Measurements from ENCODE around the gene ATXN1. TPM values are rescaled to one million over a fixed set of nuclear protein-coding genes. Genes with fewer than 3 reads are reported as not detected.
A peak's percentile ranks its signal among the peaks of the same experiment; 100 is the strongest.
"Not testable (repeated sequence)": the region's sequence is repeated elsewhere in the genome, so short reads cannot be mapped to it uniquely, and the experiment has no call there.

ATXN1 gene
- polyA plus RNA-seq, 3 donors from 2014 or later, result 6.9 to 14.7 (median 8.0) TPM

GRCh38 chr6:16408766-16409165 lies 352.5 kb downstream of the ATXN1 start:
- H3K4me3 Mint-ChIP-seq, result no peak overlapping the region
- peaks cover under 1 to 10% (median 9%) of the 10 kb centered on the region in 3 donors for H3K36me3 Mint-ChIP-seq
- H3K27ac Mint-ChIP-seq, result no peak overlapping the region
- DNase-seq, result no peak
- peaks cover 0 to 3% (median 0%) of the 10 kb centered on the region in 3 donors for H3K27me3 Mint-ChIP-seq (ENCODE audit: low read depth in 3 of 3)
- H3K9me3 Mint-ChIP-seq, result no peaks in the 10 kb centered on the region
- H3K4me1 Mint-ChIP-seq, result peaks cover 17 to 29% of the 10 kb centered on the region in 2 donors

GRCh38 chr6:16406966-16407365 lies 354.3 kb downstream of the ATXN1 start:
- H3K4me1 Mint-ChIP-seq, result peaks cover 19 to 24% of the 10 kb centered on the region in 2 donors
- no peak overlapping the region for H3K4me3 Mint-ChIP-seq
- peaks cover 3 to 16% (median 14%) of the 10 kb centered on the region in 3 donors for H3K36me3 Mint-ChIP-seq
- H3K9me3 Mint-ChIP-seq, result no peaks in the 10 kb centered on the region
- peaks cover 0 to 2% (median 2%) of the 10 kb centered on the region in 3 donors for H3K27me3 Mint-ChIP-seq (ENCODE audit: low read depth in 3 of 3)
- DNase-seq, result no peak
- peak overlapping the region in 1 of 6 donors; percentile 47 for H3K27ac Mint-ChIP-seq

GRCh38 chr6:16406538-16406937 lies 354.7 kb downstream of the ATXN1 start:
- Mint-ChIP-seq H3K36me3 (peaks cover 6 to 19% (median 14%) of the 10 kb centered on the region in 3 donors), H3K27ac (peak overlapping the region in 2 of 6 donors; percentile 20 to 47), H3K4me1 (peaks cover 19 to 24% of the 10 kb centered on the region in 2 donors)
- H3K27me3 Mint-ChIP-seq (ENCODE audit: low read depth in 3 of 3); H3K9me3 Mint-ChIP-seq; H3K4me3 Mint-ChIP-seq; DNase-seq: not testable (repeated sequence)

GRCh38 chr6:16405375-16405774 lies 355.9 kb downstream of the ATXN1 start:
- DNase-seq, result no peak
- peaks cover 0 to 2% (median 2%) of the 10 kb centered on the region in 3 donors for H3K27me3 Mint-ChIP-seq (ENCODE audit: low read depth in 3 of 3)
- H3K4me1 Mint-ChIP-seq, result peaks cover 19 to 24% of the 10 kb centered on the region in 2 donors
- no peaks in the 10 kb centered on the region for H3K9me3 Mint-ChIP-seq
- H3K27ac Mint-ChIP-seq, result no peak overlapping the region
- H3K4me3 Mint-ChIP-seq, result no peak overlapping the region
- peaks cover 6 to 21% (median 14%) of the 10 kb centered on the region in 3 donors for H3K36me3 Mint-ChIP-seq

- Mint-ChIP-seq H3K27me3 (ENCODE audit: low read depth in 3 of 3) (peaks cover 0 to 2% (median 2%) of the 10 kb centered on the region in 3 donors), H3K9me3 (no peaks in the 10 kb centered on the region), H3K4me3 (peak overlapping the region in 1 of 5 donors; percentile 44), H3K27ac (peak overlapping the region in 2 of 6 donors; percentile 3 to 80), H3K36me3 (peaks cover 6 to 21% (median 14%) of the 10 kb centered on the region in 3 donors), H3K4me1 (peaks cover 15 to 19% of the 10 kb centered on the region in 2 donors)
- peak in 2 of 3 donors; percentile 9 to 37 for DNase-seq
Observed at GRCh38 chr6:16404456-16404855, 356.8 kb downstream of the ATXN1 start.

- DNase-seq, result no peak
- Mint-ChIP-seq H3K36me3 (peaks cover 6 to 21% (median 14%) of the 10 kb centered on the region in 3 donors), H3K9me3 (no peaks in the 10 kb centered on the region), H3K4me1 (peaks cover 15 to 18% of the 10 kb centered on the region in 2 donors), H3K27ac (peak overlapping the region in 3 of 6 donors; percentile 3 to 38 (median 12)), H3K4me3 (no peak overlapping the region), H3K27me3 (ENCODE audit: low read depth in 3 of 3) (peaks cover 0 to 2% (median 2%) of the 10 kb centered on the region in 3 donors)
Observed at GRCh38 chr6:16403831-16404230, 357.4 kb downstream of the ATXN1 start.

GRCh38 chr6:16402581-16402900 lies 358.7 kb downstream of the ATXN1 start:
- Mint-ChIP-seq H3K4me1 (peaks cover 15 to 18% of the 10 kb centered on the region in 2 donors), H3K36me3 (peaks cover 6 to 16% (median 6%) of the 10 kb centered on the region in 3 donors), H3K27ac (no peak overlapping the region), H3K27me3 (ENCODE audit: low read depth in 3 of 3) (peaks cover 0 to 2% (median 2%) of the 10 kb centered on the region in 3 donors), H3K4me3 (no peak overlapping the region), H3K9me3 (no peaks in the 10 kb centered on the region)
- DNase-seq, result no peak

- Mint-ChIP-seq H3K4me3 (no peak overlapping the region), H3K9me3 (no peaks in the 10 kb centered on the region), H3K4me1 (peaks cover 15 to 18% of the 10 kb centered on the region in 2 donors), H3K27me3 (ENCODE audit: low read depth in 3 of 3) (peaks cover 0 to 2% (median 2%) of the 10 kb centered on the region in 3 donors), H3K36me3 (peaks cover 5 to 11% (median 6%) of the 10 kb centered on the region in 3 donors), H3K27ac (peak overlapping the region in 1 of 6 donors; percentile 72)
- no peak for DNase-seq
Observed at GRCh38 chr6:16400248-16400760, 361.0 kb downstream of the ATXN1 start.

GRCh38 chr6:16399695-16400094 lies 361.6 kb downstream of the ATXN1 start:
- H3K9me3 Mint-ChIP-seq, result no peaks in the 10 kb centered on the region
- H3K36me3 Mint-ChIP-seq, result peaks cover 5 to 11% (median 6%) of the 10 kb centered on the region in 3 donors
- peaks cover 11 to 12% of the 10 kb centered on the region in 2 donors for H3K4me1 Mint-ChIP-seq
- H3K27me3 Mint-ChIP-seq (ENCODE audit: low read depth in 3 of 3), result peaks cover 0 to 2% (median 2%) of the 10 kb centered on the region in 3 donors
- no peak overlapping the region for H3K27ac Mint-ChIP-seq
- no peak for DNase-seq
- no peak overlapping the region for H3K4me3 Mint-ChIP-seq

- Mint-ChIP-seq H3K4me1 (peaks cover 6% of the 10 kb centered on the region in 2 donors), H3K9me3 (no peaks in the 10 kb centered on the region), H3K4me3 (no peak overlapping the region), H3K27me3 (ENCODE audit: low read depth in 3 of 3) (peaks cover 0 to 2% (median 0%) of the 10 kb centered on the region in 3 donors), H3K27ac (no peak overlapping the region), H3K36me3 (peaks cover 5 to 11% (median 6%) of the 10 kb centered on the region in 3 donors)
- DNase-seq, result no peak
Observed at GRCh38 chr6:16399158-16399557, 362.1 kb downstream of the ATXN1 start.

GRCh38 chr6:16398587-16398986 lies 362.7 kb downstream of the ATXN1 start:
- no peak overlapping the region for H3K4me3 Mint-ChIP-seq
- H3K36me3 Mint-ChIP-seq, result peaks cover 4 to 9% (median 5%) of the 10 kb centered on the region in 3 donors
- H3K27me3 Mint-ChIP-seq (ENCODE audit: low read depth in 3 of 3), result peaks cover 0 to 2% (median 0%) of the 10 kb centered on the region in 3 donors
- peak overlapping the region in 1 of 6 donors; percentile 24 for H3K27ac Mint-ChIP-seq
- H3K9me3 Mint-ChIP-seq, result no peaks in the 10 kb centered on the region
- no peak for DNase-seq
- H3K4me1 Mint-ChIP-seq, result peaks cover under 1% of the 10 kb centered on the region in 2 donors

GRCh38 chr6:16397623-16398022 lies 363.6 kb downstream of the ATXN1 start:
- peak overlapping the region in 1 of 6 donors; percentile 9 for H3K27ac Mint-ChIP-seq

GRCh38 chr6:16396497-16397319 lies 364.6 kb downstream of the ATXN1 start:
- Mint-ChIP-seq H3K4me1 (no peaks in the 10 kb centered on the region), H3K9me3 (no peaks in the 10 kb centered on the region), H3K27me3 (ENCODE audit: low read depth in 3 of 3) (no peaks in the 10 kb centered on the region), H3K4me3 (no peak overlapping the region), H3K36me3 (peaks cover 0 to 4% (median 2%) of the 10 kb centered on the region in 3 donors), H3K27ac (no peak overlapping the region)
- no peak for DNase-seq

More at GRCh38 chr6:16397623-16398022, 363.6 kb downstream of the ATXN1 start:
- Mint-ChIP-seq H3K4me3 (no peak overlapping the region), H3K27me3 (ENCODE audit: low read depth in 3 of 3) (no peaks in the 10 kb centered on the region), H3K36me3 (peaks cover 4 to 6% (median 5%) of the 10 kb centered on the region in 3 donors), H3K9me3 (no peaks in the 10 kb centered on the region), H3K4me1 (no peaks in the 10 kb centered on the region)
- DNase-seq, result no peak

- Mint-ChIP-seq H3K4me1 (no peaks in the 10 kb centered on the region), H3K27me3 (ENCODE audit: low read depth in 3 of 3) (no peaks in the 10 kb centered on the region), H3K27ac (no peak overlapping the region), H3K36me3 (no peaks in the 10 kb centered on the region), H3K4me3 (no peak overlapping the region), H3K9me3 (no peaks in the 10 kb centered on the region)
- no peak for DNase-seq
Observed at GRCh38 chr6:16394632-16395031, 366.6 kb downstream of the ATXN1 start.
